Uterus (tissue), 4 donors: ENCODE measurements around the gene LYSMD2. TPM values are rescaled to one million over a fixed set of nuclear protein-coding genes. Genes with fewer than 3 reads are reported as not detected.
A peak's percentile ranks its signal among the peaks of the same experiment; 100 is the strongest.

ENCODE experiments used
- DNase-seq, 2 donors: peaks; one replicate each; pipeline ENCODE4 v3.0.0-alpha.2; 2019 to 2020
- H3K27ac ChIP-seq, 2 donors: fragments of 200-600 bp; sonication (generic); 1 replicate in 1 of 2; 2 replicates in 1 of 2; pipeline ENCODE4 v1.5.1; 2016 to 2018
- H3K27me3 ChIP-seq, 2 donors: fragments of 200-600 bp; sonication (generic); one replicate each; pipeline ENCODE4 v1.5.1; 2018 to 2019; ENCODE audit warnings: control low read depth in 1 of 2
- H3K36me3 ChIP-seq, 2 donors: fragments of 200-600 bp; sonication (generic); one replicate each; pipeline ENCODE4 v1.5.1; 2019; ENCODE audit warnings: control low read depth in 1 of 2
- H3K4me1 ChIP-seq, 2 donors: fragments of 200-600 bp; sonication (generic); one replicate each; pipeline ENCODE4 v1.5.1; 2018 to 2019; ENCODE audit warnings: control low read depth in 1 of 2
- H3K4me3 ChIP-seq, 2 donors: fragments of 200-600 bp; sonication (generic); 1 replicate in 1 of 2; 2 replicates in 1 of 2; pipeline ENCODE4 v1.5.1; 2018 to 2019; ENCODE audit warnings: mild to moderate bottlenecking in 1 of 2
- H3K9me3 ChIP-seq, 2 donors: fragments of 200-600 bp; sonication (generic); one replicate each; pipeline ENCODE4 v1.5.1; 2019; ENCODE audit warnings: control low read depth in 1 of 2
- CTCF ChIP-seq, 4 experiments: fragments of 200-600 bp in 2 of 4; fragments of 450-650 bp in 2 of 4; sonication (generic) in 2 of 4; IDR thresholded peaks; one replicate each; pipeline ENCODE4 v1.5.1; 2016 to 2019; ENCODE audit warnings: antibody characterized with exemption in 4 of 4, mild to moderate bottlenecking in 2 of 4, moderate library complexity in 1 of 4
- POLR2A ChIP-seq, 2 donors: fragments of 450-650 bp; IDR thresholded peaks; one replicate each; pipeline ENCODE4 v1.6.1; 2016; ENCODE audit warnings: antibody characterized with exemption in 2 of 2, mild to moderate bottlenecking in 1 of 2, moderate library complexity in 1 of 2
- intact Hi-C: fragments of 100-400 bp; cut with DNase I; formaldehyde crosslinking; loops from one replicate; pipeline ENCODE4 v1.15.1; 2023; ENCODE audit warnings: low total_unique reads
- total RNA-seq, 4 donors: library from RNA; depleted of rRNA in 3 of 4; stranded (reverse); fragments of >200 nt in 3 of 4; gene quantifications; one replicate each; pipeline versions ENCODE4 v1.1.0 to v1.2.4, GENCODE V29; 2014 to 2023
- donor health status: DM: yes; HTN: yes; CAD: no.

Gene LYSMD2
- total RNA-seq, 4 donors from 2014 or later = 8.5 to 44.7 (median 25.0) TPM

GRCh38 chr15:51754267-51754666, 16.8 kb upstream of the LYSMD2 start:
- Histone ChIP-seq H3K4me3 (no peak overlapping the region), H3K4me1 (peaks cover 0 to 11% of the 10 kb centered on the region in 2 donors), H3K27ac (no peak overlapping the region), H3K36me3 (no peaks in the 10 kb centered on the region), H3K9me3 (no peaks in the 10 kb centered on the region), H3K27me3 (no peaks in the 10 kb centered on the region)
- DNase-seq = no peak
- no peak for TF ChIP-seq POLR2A (IDR thresholded peaks at IDR 0.05)
- no peak for TF ChIP-seq CTCF (IDR thresholded peaks at IDR 0.05)
- intact Hi-C loops = no loop called here

GRCh38 chr15:51752888-51753287, 15.4 kb upstream of the LYSMD2 start:
- Histone ChIP-seq H3K36me3 (no peaks in the 10 kb centered on the region), H3K4me1 (peaks cover 0 to 6% of the 10 kb centered on the region in 2 donors), H3K4me3 (peak overlapping the region in 1 of 2 donors; percentile 90), H3K27ac (peak overlapping the region in 1 of 2 donors; percentile 88), H3K9me3 (no peaks in the 10 kb centered on the region), H3K27me3 (no peaks in the 10 kb centered on the region)
- no peak for DNase-seq
- intact Hi-C loops = no loop called here
- no peak for TF ChIP-seq POLR2A (IDR thresholded peaks at IDR 0.05)
- no peak for TF ChIP-seq CTCF (IDR thresholded peaks at IDR 0.05)

GRCh38 chr15:51751697-51752683, 14.5 kb upstream of the LYSMD2 start:
- peak; percentile 36 for DNase-seq
- intact Hi-C loops = no loop called here
- no peak for TF ChIP-seq POLR2A (IDR thresholded peaks at IDR 0.05)
- no peak for TF ChIP-seq CTCF (IDR thresholded peaks at IDR 0.05)

GRCh38 chr15:51750792-51751696, 13.6 kb upstream of the LYSMD2 start, which contains the start of gene TMOD2:
TMOD2 (plus strand) TSS chr15:51751597; CDS start chr15:51766442, 14,845 bp downstream.
- intact Hi-C loops = no loop called here

More at GRCh38 chr15:51751697-51752683, 14.5 kb upstream of the LYSMD2 start:
- Histone ChIP-seq H3K9me3 (no peaks in the 10 kb centered on the region), H3K4me3 (peak overlapping the region; percentile 58 to 90), H3K36me3 (no peaks in the 10 kb centered on the region), H3K4me1 (peaks cover 0 to 6% of the 10 kb centered on the region in 2 donors), H3K27me3 (no peaks in the 10 kb centered on the region), H3K27ac (peak overlapping the region; percentile 88)

More at GRCh38 chr15:51750792-51751696, 13.6 kb upstream of the LYSMD2 start, which contains the start of gene TMOD2:
- Histone ChIP-seq H3K36me3 (no peaks in the 10 kb centered on the region), H3K27me3 (no peaks in the 10 kb centered on the region), H3K4me1 (peaks cover 0 to 6% of the 10 kb centered on the region in 2 donors), H3K9me3 (no peaks in the 10 kb centered on the region), H3K27ac (peak within 1 kb of the TSS; percentile 88), H3K4me3 (peak within 1 kb of the TSS; percentile 58 to 90)
- TF ChIP-seq CTCF (IDR thresholded peaks at IDR 0.05) (no peak), POLR2A (IDR thresholded peaks at IDR 0.05) (no peak)
- peak; percentile 29 to 49 for DNase-seq
